OCI-LY3 (cell line): ENCODE results near the gene NFYC.

ENCODE experiments used
- CTCF ChIP-seq: fragments of 200-600, 300-600 bp; sonication (generic); IDR thresholded peaks from 2 replicates; pipeline ENCODE4 v1.5.1; 2014; ENCODE audit warnings: antibody characterized with exemption, low read length, low read depth
- EZH2phosphoT487 ChIP-seq: fragments of 200-600 bp; shearing (Covaris generic); IDR thresholded peaks from 2 replicates; pipeline ENCODE4 v1.6.1; 2018; ENCODE audit warnings: antibody characterized with exemption, mixed run types, low read depth

- TF ChIP-seq CTCF, result no peak
- no peak for TF ChIP-seq EZH2phosphoT487
Measured at GRCh38 chr1:40794048-40794447, 102.5 kb downstream of the NFYC start.
